Activated CD4-positive, alpha-beta T cell treated with anti-CD3 and anti-CD28 coated beads, Interleukin-2, amount 10 ng/mL, durations not matched to agents 7 days and 5 days (primary cell): ENCODE results near the gene CLCNKB. TPM values are rescaled to one million over a fixed set of nuclear protein-coding genes. Genes with fewer than 3 reads are reported as not detected.

Experiments
- CTCF ChIA-PET: fragments of 350-600 bp; sonication (Branson Sonifier 250); formaldehyde crosslinking; loops from one replicate; lab custom pipeline; 2021; ENCODE audit warnings: antibody characterized with exemption; lab: Charles Lee
- POLR2A ChIA-PET: fragments of 350-600 bp; sonication (Branson Sonifier 250); formaldehyde crosslinking; loops from one replicate; lab custom pipeline; 2021; ENCODE audit warnings: antibody characterized with exemption; lab: Charles Lee
- DNase-seq: peaks from one replicate; pipeline ENCODE4 v3.0.0-alpha.2; 2020
- H3K27ac Mint-ChIP-seq: one replicate; pipeline ENCODE4 v1.8.0; 2021; ENCODE audit warnings: mild to moderate bottlenecking, moderate library complexity, mixed read lengths
- H3K27me3 Mint-ChIP-seq: one replicate; pipeline ENCODE4 v1.8.0; 2021; ENCODE audit warnings: mixed read lengths
- H3K36me3 Mint-ChIP-seq: one replicate; pipeline ENCODE4 v1.8.0; 2021; ENCODE audit warnings: low read depth, mixed read lengths
- H3K4me1 Mint-ChIP-seq: one replicate; pipeline ENCODE4 v1.8.0; 2021; ENCODE audit warnings: mixed read lengths
- H3K4me3 Mint-ChIP-seq: one replicate; pipeline ENCODE4 v1.8.0; 2021; ENCODE audit warnings: mild to moderate bottlenecking, moderate library complexity, mixed read lengths
- H3K9me3 Mint-ChIP-seq: one replicate; pipeline ENCODE4 v1.8.0; 2021; ENCODE audit warnings: mixed read lengths
- total RNA-seq, 2 experiments: library from RNA; stranded (reverse); gene quantifications; one replicate each; pipeline ENCODE4 v1.2.3, GENCODE V29; 2021

Gene CLCNKB
- total RNA-seq, 2 experiments from 2014 or later = not detected

DNA sequence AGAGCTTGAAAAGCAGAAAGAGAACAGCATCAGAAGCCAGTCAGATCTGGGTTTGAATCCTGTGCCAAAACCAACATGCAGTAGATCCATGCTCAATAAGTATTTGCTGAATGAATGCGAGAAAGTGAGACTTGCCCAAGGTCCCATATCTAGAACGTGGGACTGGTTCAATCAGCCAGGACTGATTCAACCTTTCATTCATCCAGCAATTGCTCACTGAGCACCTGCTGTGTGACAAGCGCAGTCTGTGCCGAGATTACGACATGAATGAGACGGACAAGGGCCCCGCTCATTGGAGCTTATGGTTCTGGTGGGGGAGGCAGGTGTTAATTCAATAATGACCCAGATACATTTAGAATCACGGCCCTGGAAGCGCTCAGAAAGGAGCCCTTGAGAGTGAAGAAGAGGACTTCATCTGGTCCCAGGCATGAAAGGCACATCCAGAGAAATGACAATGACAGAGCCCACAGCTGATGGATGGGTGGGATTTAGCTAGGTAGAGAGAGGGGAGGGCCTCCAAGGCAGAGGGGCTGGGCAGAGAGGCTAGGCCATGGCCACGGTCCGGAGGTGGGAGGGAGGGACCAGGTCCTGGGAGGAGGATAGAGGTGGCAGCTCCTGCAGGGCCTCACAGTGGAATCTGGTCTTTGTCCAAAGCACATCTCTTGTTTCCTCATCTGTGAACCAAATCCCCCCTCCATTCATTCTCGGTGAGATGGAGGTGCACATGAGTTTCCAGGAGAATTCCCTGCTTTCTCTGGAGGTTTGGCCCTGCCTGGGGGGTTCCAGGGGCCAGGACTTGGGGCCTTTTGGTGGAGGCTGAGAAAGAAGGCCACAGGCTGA lies 34.0 kb downstream of the CLCNKB start:
- Mint-ChIP-seq H3K9me3 (no peaks in the 10 kb centered on the region), H3K4me1 (peaks cover 14% of the 10 kb centered on the region), H3K27ac (no peak overlapping the region), H3K27me3 (peaks cover 12% of the 10 kb centered on the region), H3K36me3 (no peaks in the 10 kb centered on the region), H3K4me3 (no peak overlapping the region)
- CTCF ChIA-PET = interaction anchor here (0.9 to 2.4 kb wide), 12 partner anchors 7 to 285 kb away, joined by 3 to 15 read pairs (median 5); no protein-coding TSS in a partner anchor
- DNase-seq = no peak
- POLR2A ChIA-PET = no interaction called here

DNA sequence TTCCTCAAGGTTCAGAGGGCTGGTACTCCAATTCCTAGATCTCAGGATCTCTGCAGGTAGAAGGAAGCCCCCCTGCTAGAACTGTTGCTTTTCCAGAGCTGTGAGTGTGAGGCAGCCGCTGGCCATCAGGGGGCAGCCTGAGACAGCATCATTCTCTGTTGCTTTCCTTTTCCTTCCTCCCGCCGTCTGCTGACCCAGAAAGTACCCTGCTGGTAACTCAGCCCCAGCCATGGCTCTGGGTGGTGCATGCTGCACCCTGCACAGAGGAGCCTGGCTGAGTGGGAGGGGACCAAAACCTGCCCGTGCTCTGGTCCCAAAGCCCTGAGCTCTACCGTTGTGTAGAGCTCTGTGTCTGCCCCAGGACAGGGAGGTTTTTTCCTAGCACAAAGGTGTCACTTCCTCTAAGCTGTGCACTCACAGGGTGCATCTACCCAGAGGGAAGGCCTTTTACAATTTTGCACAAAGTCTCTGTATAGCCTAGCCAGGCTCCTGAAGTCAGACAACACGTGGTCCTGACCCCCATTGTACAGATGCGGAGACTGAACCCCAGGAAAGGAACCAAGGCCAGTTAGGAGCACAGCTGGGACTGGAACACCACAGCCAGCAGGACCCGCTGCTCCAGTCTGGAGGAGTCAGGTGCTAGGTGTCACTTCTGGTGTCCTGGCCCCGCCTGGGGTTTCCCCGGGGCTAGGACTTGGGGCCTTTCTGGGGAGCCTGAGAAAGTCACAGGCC lies 35.5 kb downstream of the CLCNKB start:
- Mint-ChIP-seq H3K4me3 (peak overlapping the region; percentile 65), H3K9me3 (no peaks in the 10 kb centered on the region), H3K27me3 (peaks cover 5% of the 10 kb centered on the region), H3K27ac (peak overlapping the region; percentile 86), H3K36me3 (no peaks in the 10 kb centered on the region), H3K4me1 (peaks cover 9% of the 10 kb centered on the region)
- CTCF ChIA-PET = interaction anchor here (0.5 to 2.4 kb wide), 42 partner anchors 8 to 544 kb away, joined by 3 to 18 read pairs (median 4); no protein-coding TSS in a partner anchor
- POLR2A ChIA-PET = interaction anchor here (1.0 kb wide), 1 partner anchor 102 kb away, joined by 3 read pairs; no protein-coding TSS in a partner anchor
- DNase-seq = peak; percentile 73

DNA sequence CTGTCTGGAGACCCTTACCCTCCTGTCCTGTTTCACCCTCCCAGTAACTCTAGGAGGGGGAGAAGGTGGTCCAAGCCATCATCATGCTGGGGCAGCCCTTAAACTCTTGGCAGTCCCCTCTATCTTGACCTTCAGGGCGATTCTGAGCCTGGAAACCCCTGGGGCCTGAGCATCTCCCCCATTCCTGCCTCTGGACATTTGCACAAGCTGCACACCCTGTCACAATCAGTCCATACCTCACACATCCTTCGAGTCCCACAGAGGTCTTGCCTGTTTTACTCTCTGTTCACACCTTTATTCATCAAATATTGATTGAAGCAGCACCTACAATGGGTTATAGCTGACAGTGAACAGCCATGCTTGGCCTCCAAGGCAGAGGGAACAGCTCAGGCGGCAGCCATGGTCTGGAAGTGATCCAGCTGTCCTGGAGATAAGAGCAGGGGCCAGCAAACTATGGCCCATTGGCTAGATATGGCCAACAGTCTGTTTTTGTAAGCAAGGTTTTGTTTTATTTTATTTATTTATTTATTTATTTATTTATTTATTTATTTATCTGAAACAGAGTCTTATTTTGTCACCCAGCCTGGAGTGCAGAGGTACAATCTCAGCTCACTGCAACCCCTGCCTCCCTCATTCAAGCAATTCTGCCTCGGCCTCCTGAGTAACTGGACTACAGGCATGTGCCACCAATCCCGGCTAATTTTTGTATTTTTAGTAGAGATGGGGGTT lies 37.0 kb downstream of the CLCNKB start:
- POLR2A ChIA-PET = interaction anchor here (1.0 kb wide), 1 partner anchor 101 kb away, joined by 3 read pairs; no protein-coding TSS in a partner anchor
- no peaks in the 10 kb centered on the region for H3K9me3 Mint-ChIP-seq
- peaks cover 6% of the 10 kb centered on the region for H3K4me1 Mint-ChIP-seq
- no peak for DNase-seq
- H3K4me3 Mint-ChIP-seq = no peak overlapping the region
- CTCF ChIA-PET = interaction anchor here (0.6 to 2.3 kb wide), 6 partner anchors 11 to 554 kb away, joined by 3 to 18 read pairs (median 4); partner anchors contain the start of gene DNAJC16
- no peaks in the 10 kb centered on the region for H3K36me3 Mint-ChIP-seq
- no peak overlapping the region for H3K27ac Mint-ChIP-seq
- no peaks in the 10 kb centered on the region for H3K27me3 Mint-ChIP-seq

DNA sequence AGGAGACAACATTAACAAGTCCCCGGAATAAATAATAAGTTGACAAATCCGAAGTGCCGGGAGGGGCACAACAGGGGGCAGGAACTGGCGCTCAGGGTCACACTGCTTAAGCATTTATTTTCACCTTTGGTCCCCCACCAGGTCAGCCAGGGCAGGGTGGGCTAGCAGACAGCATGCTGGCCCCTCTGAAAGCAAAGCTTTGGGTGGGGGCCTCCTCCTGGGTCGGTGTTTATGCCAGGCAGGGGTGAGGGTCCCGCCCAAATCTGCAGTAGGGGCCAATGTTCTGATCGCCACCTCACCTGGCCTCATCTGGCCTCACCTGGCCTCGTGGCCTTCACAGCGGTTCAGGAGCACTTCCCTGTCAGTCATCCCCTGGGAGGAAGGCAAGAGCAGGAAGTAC lies 38.1 kb downstream of the CLCNKB start:
- no peak for DNase-seq
- Mint-ChIP-seq H3K36me3 (no peaks in the 10 kb centered on the region), H3K27ac (no peak overlapping the region), H3K4me3 (no peak overlapping the region), H3K27me3 (no peaks in the 10 kb centered on the region), H3K4me1 (peaks cover 6% of the 10 kb centered on the region), H3K9me3 (no peaks in the 10 kb centered on the region)
- ChIA-PET POLR2A (interaction anchor here (0.6 kb wide), 1 partner anchor 231 kb away, joined by 3 read pairs; no protein-coding TSS in a partner anchor), CTCF (interaction anchor here (0.5 to 2.2 kb wide), 10 partner anchors 12 to 282 kb away, joined by 3 to 11 read pairs (median 6); no protein-coding TSS in a partner anchor)

DNA sequence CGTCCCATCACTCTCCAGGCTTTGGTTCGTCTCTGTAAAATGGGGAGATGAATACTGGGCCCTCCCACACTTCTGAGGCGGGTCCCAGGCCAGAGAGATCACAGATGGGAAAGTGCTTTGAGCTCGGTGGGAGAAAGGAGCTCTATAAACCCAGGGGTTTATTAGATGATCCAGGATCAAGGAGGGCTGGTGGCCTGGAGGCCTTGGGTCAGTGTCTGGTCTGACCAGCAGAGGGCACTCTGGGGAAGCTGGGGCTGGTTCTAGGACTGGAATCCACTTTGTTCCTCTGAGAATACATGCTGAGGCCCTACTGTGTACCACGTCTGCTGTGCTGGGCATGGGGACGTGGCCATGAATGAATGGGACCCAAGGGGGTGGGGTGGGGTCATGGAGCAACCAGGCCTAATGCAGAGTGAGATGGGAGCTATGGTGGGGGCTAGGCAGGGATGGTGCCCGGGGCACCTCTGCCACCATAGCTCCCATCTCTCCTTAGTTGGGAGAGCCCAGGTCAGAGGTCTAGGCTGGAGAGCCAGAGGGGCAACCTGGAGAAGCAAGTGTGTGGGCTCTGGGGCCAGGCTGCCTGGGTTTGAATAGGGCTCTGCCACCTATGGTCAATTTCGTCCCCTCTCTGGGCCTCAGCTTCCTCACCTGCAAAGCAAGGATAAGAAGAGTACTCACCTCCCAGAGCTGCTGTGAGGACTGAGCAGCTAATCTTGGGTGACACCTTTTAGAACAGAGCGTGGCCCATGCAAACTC lies 38.9 kb downstream of the CLCNKB start:
- Mint-ChIP-seq H3K27ac (no peak overlapping the region), H3K4me1 (peaks cover 6% of the 10 kb centered on the region), H3K4me3 (no peak overlapping the region), H3K27me3 (no peaks in the 10 kb centered on the region), H3K9me3 (no peaks in the 10 kb centered on the region), H3K36me3 (no peaks in the 10 kb centered on the region)
- DNase-seq = peak; percentile 74
- ChIA-PET POLR2A (interaction anchor here (0.6 kb wide), 1 partner anchor 232 kb away, joined by 3 read pairs; no protein-coding TSS in a partner anchor), CTCF (interaction anchor here (0.5 to 2.2 kb wide), 18 partner anchors 8 to 288 kb away, joined by 3 to 11 read pairs (median 4); partner anchors contain the start of gene FAM131C)

DNA sequence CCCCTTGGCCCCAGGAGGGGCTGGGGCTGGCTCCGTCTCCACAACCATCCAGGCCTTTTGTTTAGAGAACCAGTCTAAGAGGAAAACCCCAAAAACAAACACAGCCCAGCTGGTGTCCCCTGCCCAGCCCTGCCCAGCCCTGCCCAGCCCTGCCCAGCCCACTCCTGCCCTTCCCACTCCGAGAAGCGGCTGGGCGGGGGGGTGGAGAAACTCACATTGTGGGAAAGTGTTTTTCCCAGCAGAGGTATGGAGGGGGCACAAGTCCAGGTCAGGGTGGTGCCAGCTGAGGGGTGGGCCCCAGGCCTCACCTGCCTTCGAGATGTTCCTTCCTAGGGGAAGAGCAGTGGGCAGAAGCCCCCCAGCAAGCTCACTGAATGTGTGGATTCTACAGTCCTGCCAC lies 39.9 kb downstream of the CLCNKB start:
- Mint-ChIP-seq H3K36me3 (no peaks in the 10 kb centered on the region), H3K4me1 (peaks cover 6% of the 10 kb centered on the region), H3K4me3 (no peak overlapping the region), H3K27me3 (no peaks in the 10 kb centered on the region), H3K9me3 (no peaks in the 10 kb centered on the region), H3K27ac (no peak overlapping the region)
- POLR2A ChIA-PET = no interaction called here
- no peak for DNase-seq
- CTCF ChIA-PET = interaction anchor here (1.0 to 2.2 kb wide), 5 partner anchors 9 to 289 kb away, joined by 3 to 11 read pairs (median 4); no protein-coding TSS in a partner anchor

DNA sequence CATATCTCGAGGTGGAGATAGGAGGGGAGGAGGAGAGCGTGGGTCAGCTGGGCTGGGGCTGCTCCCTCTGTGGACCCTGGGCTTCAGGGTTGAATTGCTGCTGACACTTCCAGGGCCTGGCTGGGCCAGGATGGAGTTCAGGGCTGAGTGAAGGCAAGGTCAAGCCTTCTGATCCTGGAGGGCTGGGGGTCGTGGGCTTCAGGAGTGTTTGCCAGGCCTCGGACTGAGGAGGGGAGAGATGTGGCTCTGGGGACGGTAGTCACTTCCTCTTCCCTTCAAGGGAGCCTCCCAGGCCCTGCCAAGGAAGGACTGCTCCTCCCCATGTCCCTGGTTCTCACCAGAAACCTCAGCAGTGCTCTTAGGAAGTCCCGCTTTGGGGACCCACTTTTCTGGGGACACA lies 41.9 kb downstream of the CLCNKB start:
- POLR2A ChIA-PET = no interaction called here
- H3K4me3 Mint-ChIP-seq = no peak overlapping the region
- H3K9me3 Mint-ChIP-seq = no peaks in the 10 kb centered on the region
- H3K27me3 Mint-ChIP-seq = no peaks in the 10 kb centered on the region
- DNase-seq = no peak
- no peaks in the 10 kb centered on the region for H3K36me3 Mint-ChIP-seq
- no peaks in the 10 kb centered on the region for H3K4me1 Mint-ChIP-seq
- CTCF ChIA-PET = interaction anchor here (0.6 kb wide), 2 partner anchors 101 to 204 kb away, joined by 3 to 4 read pairs; no protein-coding TSS in a partner anchor
- H3K27ac Mint-ChIP-seq = no peak overlapping the region

DNA sequence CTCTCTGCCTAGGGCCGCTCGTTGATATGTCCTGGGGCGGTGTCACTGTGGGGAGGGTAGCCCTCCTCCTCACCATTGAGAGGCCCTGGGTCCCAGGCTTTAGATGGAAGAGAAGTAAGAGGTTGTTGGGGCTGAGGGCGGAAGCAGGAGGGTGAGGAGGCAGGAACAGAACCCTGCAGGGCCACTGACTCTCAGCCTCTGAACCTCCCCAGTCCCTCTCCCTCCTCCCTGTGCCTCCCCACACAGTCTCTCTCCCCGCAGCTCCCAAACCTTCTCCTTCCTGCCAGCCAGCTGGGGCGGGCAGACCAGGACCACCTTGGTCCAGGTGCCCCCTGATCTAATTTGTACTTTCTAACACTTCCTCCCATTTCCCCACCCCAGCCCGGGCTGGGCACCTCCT lies 44.2 kb downstream of the CLCNKB start:
- H3K4me3 Mint-ChIP-seq = no peak overlapping the region
- H3K36me3 Mint-ChIP-seq = no peaks in the 10 kb centered on the region
- POLR2A ChIA-PET = no interaction called here
- no peak overlapping the region for H3K27ac Mint-ChIP-seq
- no peaks in the 10 kb centered on the region for H3K4me1 Mint-ChIP-seq
- no peaks in the 10 kb centered on the region for H3K27me3 Mint-ChIP-seq
- no peak for DNase-seq
- H3K9me3 Mint-ChIP-seq = no peaks in the 10 kb centered on the region
- CTCF ChIA-PET = interaction anchor here (0.7 to 1.2 kb wide), 2 partner anchors 9 to 194 kb away, joined by 3 to 5 read pairs; no protein-coding TSS in a partner anchor

DNA sequence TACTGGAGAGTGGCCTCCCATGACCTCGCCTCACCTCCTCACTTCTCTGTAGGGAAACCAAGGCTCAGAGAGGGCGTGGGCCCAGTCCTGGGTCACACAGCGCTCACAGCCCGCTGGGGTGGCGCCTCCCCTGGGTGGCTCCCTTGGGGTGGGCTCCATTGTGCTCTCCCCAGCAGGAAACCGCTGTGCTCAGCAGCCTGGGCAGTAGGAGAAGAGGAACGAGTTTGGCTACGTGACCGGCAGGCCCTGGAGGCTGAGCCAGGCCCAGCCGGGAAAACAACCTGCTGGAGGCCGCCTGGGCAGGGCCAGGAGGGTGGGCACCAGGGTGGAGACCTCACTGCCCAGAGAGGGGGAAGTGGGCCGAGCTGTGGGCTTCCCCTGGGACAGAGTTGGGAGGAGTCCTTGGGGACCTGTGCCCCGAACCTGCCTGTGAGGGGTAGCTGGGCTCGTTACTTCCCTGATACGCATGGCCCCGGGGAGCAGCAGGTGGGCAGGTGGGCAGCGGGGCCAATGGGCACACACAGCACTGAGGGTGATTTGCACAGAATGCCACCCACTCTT lies 44.8 kb downstream of the CLCNKB start:
- Mint-ChIP-seq H3K27ac (no peak overlapping the region), H3K36me3 (no peaks in the 10 kb centered on the region), H3K27me3 (no peaks in the 10 kb centered on the region), H3K4me3 (no peak overlapping the region), H3K9me3 (no peaks in the 10 kb centered on the region), H3K4me1 (no peaks in the 10 kb centered on the region)
- POLR2A ChIA-PET = no interaction called here
- CTCF ChIA-PET = interaction anchor here (0.5 kb wide), 1 partner anchor 114 kb away, joined by 3 read pairs; no protein-coding TSS in a partner anchor
- DNase-seq = no peak

DNA sequence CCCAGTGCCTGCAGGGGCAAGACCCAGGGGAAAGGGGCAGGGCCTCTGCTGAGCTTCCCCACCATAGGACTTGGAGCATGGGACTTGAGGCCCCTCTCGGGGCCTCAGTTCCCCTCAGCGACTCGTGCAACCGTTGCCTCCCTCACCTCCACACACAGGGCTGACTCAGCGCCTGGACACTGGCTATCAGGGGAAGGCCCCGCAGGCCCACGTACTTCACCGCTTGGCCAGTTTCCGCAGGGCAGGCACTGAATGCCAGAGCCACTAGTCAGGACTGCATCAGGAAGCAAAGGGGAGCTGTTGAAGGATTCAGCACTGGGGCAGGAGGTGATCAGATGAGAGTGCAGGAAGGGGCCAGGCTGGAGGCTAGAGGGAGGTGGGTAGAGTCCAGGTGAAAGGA lies 45.4 kb downstream of the CLCNKB start:
- Mint-ChIP-seq H3K9me3 (no peaks in the 10 kb centered on the region), H3K36me3 (no peaks in the 10 kb centered on the region), H3K27me3 (peaks cover 1% of the 10 kb centered on the region), H3K27ac (no peak overlapping the region), H3K4me3 (no peak overlapping the region), H3K4me1 (no peaks in the 10 kb centered on the region)
- DNase-seq = no peak
- ChIA-PET POLR2A (no interaction called here), CTCF (no interaction called here)

DNA sequence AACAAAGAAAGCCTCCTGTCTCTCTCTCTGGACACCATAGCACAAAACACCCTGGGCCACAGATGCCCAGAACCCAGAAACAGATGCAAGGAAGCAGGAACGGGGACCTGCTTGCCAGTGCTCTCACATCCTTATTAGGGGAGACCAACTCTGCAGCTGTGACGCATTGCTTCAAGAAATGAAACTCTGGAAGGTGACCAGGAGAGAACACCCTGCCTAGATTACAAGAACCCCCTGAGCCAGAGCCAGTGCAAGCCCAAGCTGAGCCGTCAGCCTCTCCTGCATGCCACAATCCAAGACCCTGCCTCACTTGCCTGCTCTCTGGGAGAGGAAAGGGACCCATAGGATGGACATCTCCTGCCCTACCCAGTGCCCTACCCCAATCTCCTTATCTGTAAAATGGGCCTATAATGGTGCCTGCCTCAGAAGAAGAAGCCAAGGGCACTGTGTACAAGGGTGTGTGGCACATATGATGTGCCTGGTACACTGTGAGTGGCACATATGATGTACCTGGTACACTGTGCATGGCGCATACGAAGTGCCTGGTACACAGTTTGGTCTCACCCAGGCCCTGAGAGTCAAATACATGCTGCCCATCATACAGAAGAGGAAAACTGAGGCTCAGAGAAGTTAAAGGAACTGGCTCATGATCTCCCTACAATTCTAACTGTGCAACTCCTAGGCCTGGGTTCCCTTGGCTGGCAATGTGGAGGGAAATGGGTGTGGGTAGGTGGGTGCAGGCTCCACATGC lies 46.7 kb downstream of the CLCNKB start:
- Mint-ChIP-seq H3K27me3 (peaks cover 3% of the 10 kb centered on the region), H3K4me1 (no peaks in the 10 kb centered on the region), H3K27ac (no peak overlapping the region), H3K4me3 (no peak overlapping the region), H3K36me3 (no peaks in the 10 kb centered on the region), H3K9me3 (no peaks in the 10 kb centered on the region)
- DNase-seq = no peak
- ChIA-PET CTCF (interaction anchor here (0.7 kb wide), 1 partner anchor 113 kb away, joined by 3 read pairs; no protein-coding TSS in a partner anchor), POLR2A (no interaction called here)
